Measurements from ENCODE around the gene PWWP2A. TPM values are rescaled to one million over a fixed set of nuclear protein-coding genes. Genes with fewer than 3 reads are reported as not detected.

The PWWP2A gene
- total and polyA plus RNA-seq, 2 of the 4 experiments (the other 2 are of a cell fraction), result 8.8 to 12.5 TPM

- Histone ChIP-seq H4K91ac (ENCODE audit: insufficient read depth, low read depth, low read length) (no peak overlapping the region), H2BK15ac (ENCODE audit: low read depth, low read length) (no peak overlapping the region), H3K23ac (ENCODE audit: low read depth, low read length) (no peak overlapping the region), H2AK5ac (ENCODE audit: low read depth, low read length) (no peak overlapping the region), H3K4me3 (ENCODE audit: insufficient read depth, low read depth, low read length) (no peak overlapping the region), H3K18ac (ENCODE audit: low read depth, low read length) (no peak overlapping the region), H2AK9ac (replicated peaks; ENCODE audit: low read depth, low read length, poor library complexity) (no peak overlapping the region), H2AFZ (replicated peaks; ENCODE audit: low read length, poor library complexity) (no peak overlapping the region), H4K5ac (ENCODE audit: low read depth, low read length) (no peak overlapping the region), H3K27me3 (ENCODE audit: control insufficient read depth, insufficient read depth, low read length) (no peaks in the 10 kb centered on the region), H3K9me3 (ENCODE audit: control insufficient read depth, insufficient read depth, low read length) (no peaks in the 10 kb centered on the region), H3K9ac (ENCODE audit: low read depth, low read length) (no peak overlapping the region), H3K27ac (ENCODE audit: insufficient read depth, low read length) (no peak overlapping the region), H3K4me1 (ENCODE audit: control insufficient read depth, insufficient read depth, low read length) (peaks cover 5% of the 10 kb centered on the region; the same call in 1 of the 2 replicates), H3K36me3 (ENCODE audit: control insufficient read depth, insufficient read depth, low read length) (peaks cover 26% of the 10 kb centered on the region), H3K9me1 (ENCODE audit: insufficient read depth, low read length) (peaks cover 12% of the 10 kb centered on the region; the same call in 1 of the 2 replicates), H3K14ac (replicated peaks; ENCODE audit: low read depth, low read length) (no peak overlapping the region), H2BK120ac (ENCODE audit: low read depth, low read length) (peak overlapping the region; percentile 30; the same call in 1 of the 2 replicates), H3K79me1 (ENCODE audit: low read depth in 1 of 2, low read length in 2 of 2) (peaks cover 3 to 20% of the 10 kb centered on the region in 2 experiments; a peak in 3 of 4 replicates), H4K8ac (ENCODE audit: low read depth in 2 of 2, low read length in 2 of 2) (no peak overlapping the region), H2BK5ac (ENCODE audit: low read depth, low read length, poor library complexity, severe bottlenecking) (no peak overlapping the region), H3K56ac (ENCODE audit: extremely low read depth, insufficient read depth, low read length) (no peak overlapping the region), H2BK20ac (ENCODE audit: low read depth, low read length) (no peak overlapping the region), H3K4me2 (ENCODE audit: low read depth, low read length) (no peak overlapping the region), H4K20me1 (ENCODE audit: insufficient read depth, low read length) (no peaks in the 10 kb centered on the region; the same call in 1 of the 2 replicates), H3K4ac (ENCODE audit: low read depth, low read length) (0 out of 2 replicates have a peak overlapping the region, but pooled peaks have one; percentile 14)
- in situ Hi-C loops (cut with MboI; ENCODE audit: low sequenced_read_pairs), result no loop called here
- DNase-seq (peak; percentile 51), ATAC-seq (ENCODE audit: low read depth) (peak; percentile 69; the same call in 1 of the 2 replicates)
- no CpG with 5 or more reads among the region's 2 CpGs for WGBS, 2 experiments (ENCODE audit: extremely low coverage in 2 of 2, insufficient read length in 1 of 2)
- BruUV-seq (replicated peaks), result no TSS peak
- ChIA-PET CTCF (interaction anchor here (0.7 to 1.6 kb wide), 4 partner anchors 18 to 286 kb away, joined by 3 to 5 read pairs (median 3); no protein-coding TSS in a partner anchor), POLR2A (ENCODE audit: unreplicated experiment) (no interaction called here)
- dilution Hi-C loops (cut with HindIII; ENCODE audit: low sequenced_read_pairs, unreplicated experiment), result no loop called here
- intact Hi-C loops (cut with micrococcal nuclease), result no loop called here
- no peak for TF ChIP-seq CTCF (conservative IDR thresholded peaks at IDR 0.05; ENCODE audit: low read depth, low read length)
- TF ChIP-seq FOS (IDR thresholded peaks at IDR 0.05; ENCODE audit: low read depth, low read length), result 0 out of 2 replicates have a peak, but pooled peaks have one; percentile 44
Measured at GRCh38 chr5:160054831-160055230, 64.4 kb downstream of the PWWP2A start.

Data from IMR-90 (cell line).